CD8-positive, alpha-beta memory T cell (primary cell): ENCODE data around the gene ARHGDIG. TPM values are rescaled to one million over a fixed set of nuclear protein-coding genes. Genes with fewer than 3 reads are reported as not detected.
"Not testable (repeated sequence)": the region's sequence is repeated elsewhere in the genome, so short reads cannot be mapped to it uniquely, and the experiment has no call there.

Experiments used
- CTCF ChIA-PET: fragments of 350-600 bp; sonication (Branson Sonifier 250); formaldehyde crosslinking; loops from one replicate; lab custom pipeline; 2021; ENCODE audit warnings: antibody characterized with exemption; lab: Charles Lee
- POLR2A ChIA-PET: fragments of 350-600 bp; sonication (Branson Sonifier 250); formaldehyde crosslinking; loops from one replicate; lab custom pipeline; 2021; ENCODE audit warnings: antibody characterized with exemption; lab: Charles Lee
- DNase-seq, 5 donors: peaks; one replicate each; pipeline versions ENCODE4 v3.0.0 to v3.0.0-alpha.2; 2020 to 2022; ENCODE audit warnings: mixed read lengths in 1 of 5
- H3K27ac ChIP-seq: one replicate; pipeline ENCODE4 v1.7.0; 2013; ENCODE audit warnings: low read depth, mild to moderate bottlenecking, low read length, moderate library complexity
- H3K27me3 ChIP-seq: 2 replicates; pipeline ENCODE4 v1.7.0; 2013; ENCODE audit warnings: low read length, mild to moderate bottlenecking; ENCODE audit not compliant: insufficient read depth, poor library complexity, severe bottlenecking
- H3K36me3 ChIP-seq: 2 replicates; pipeline ENCODE4 v1.7.0; 2013; ENCODE audit warnings: mild to moderate bottlenecking, low read length, moderate library complexity; ENCODE audit not compliant: insufficient read depth
- H3K4me1 ChIP-seq: 2 replicates; pipeline ENCODE4 v1.7.0; 2013; ENCODE audit warnings: mild to moderate bottlenecking, low read length, moderate library complexity; ENCODE audit not compliant: insufficient read depth
- H3K4me3 ChIP-seq: 2 replicates; pipeline ENCODE4 v1.7.0; 2013; ENCODE audit warnings: mild to moderate bottlenecking, low read length
- H3K9me3 ChIP-seq: 2 replicates; pipeline ENCODE4 v1.7.0; 2013; ENCODE audit warnings: mild to moderate bottlenecking, low read length
- H3K27ac Mint-ChIP-seq, 8 donors: one replicate each; pipeline ENCODE4 v1.8.0; 2020 to 2021; ENCODE audit warnings: mixed read lengths in 8 of 8, mild to moderate bottlenecking in 6 of 8, inconsistent platforms in 3 of 8, moderate library complexity in 3 of 8
- H3K27me3 Mint-ChIP-seq, 2 donors: one replicate each; pipeline ENCODE4 v1.8.0; 2020 to 2021; ENCODE audit warnings: mixed read lengths in 2 of 2, mild to moderate bottlenecking in 1 of 2, moderate library complexity in 1 of 2
- H3K36me3 Mint-ChIP-seq, 3 donors: one replicate each; pipeline ENCODE4 v1.8.0; 2020 to 2021; ENCODE audit warnings: mixed read lengths in 3 of 3, inconsistent platforms in 1 of 3, mild to moderate bottlenecking in 1 of 3
- H3K4me1 Mint-ChIP-seq, 3 donors: one replicate each; pipeline ENCODE4 v1.8.0; 2020 to 2021; ENCODE audit warnings: mixed read lengths in 3 of 3, inconsistent platforms in 1 of 3, mild to moderate bottlenecking in 1 of 3
- H3K4me3 Mint-ChIP-seq, 7 donors: one replicate each; pipeline ENCODE4 v1.8.0; 2020 to 2021; ENCODE audit warnings: mixed read lengths in 7 of 7, mild to moderate bottlenecking in 6 of 7, moderate library complexity in 4 of 7, inconsistent platforms in 2 of 7
- H3K9me3 Mint-ChIP-seq, 5 donors: one replicate each; pipeline ENCODE4 v1.8.0; 2020 to 2022; ENCODE audit warnings: mixed read lengths in 5 of 5, mild to moderate bottlenecking in 3 of 5, moderate library complexity in 2 of 5, inconsistent platforms in 1 of 5
- polyA plus RNA-seq: library from polyadenylated mRNA; unstranded; fragments of 300-500 nt; fragmentation: Illumina TruSeq; gene quantifications from one replicate; pipeline ENCODE4 v1.2.3, GENCODE V29; 2021
- total RNA-seq, 2 experiments: library from RNA; stranded (reverse); gene quantifications; one replicate each; pipeline ENCODE4 v1.2.3, GENCODE V29; 2021

Gene ARHGDIG
- total and polyA plus RNA-seq, 3 experiments from 2014 or later, result not detected

DNA sequence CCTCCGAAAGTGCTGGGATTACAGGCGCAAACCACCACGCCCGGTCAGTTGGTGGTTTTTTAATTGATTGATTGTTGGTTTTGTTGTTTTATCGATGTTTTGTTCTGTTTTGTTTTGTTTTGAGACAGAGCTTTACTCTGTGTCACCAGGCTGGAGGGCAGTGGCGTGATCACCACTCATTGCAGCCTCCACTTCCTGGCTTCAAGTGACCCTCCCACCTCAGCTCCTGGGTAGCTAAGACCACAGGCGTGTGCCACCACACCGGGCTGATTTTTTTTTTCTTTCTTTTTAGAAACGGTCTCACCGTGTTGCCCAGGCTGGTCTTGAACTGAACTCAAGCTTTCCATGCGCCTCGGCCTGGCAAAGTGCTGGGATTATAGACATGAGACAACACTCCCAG lies 33.4 kb upstream of the ARHGDIG start:
- Histone ChIP-seq H3K36me3 (no peaks in the 10 kb centered on the region), H3K4me1 (no peaks in the 10 kb centered on the region), H3K27ac (no peak overlapping the region), H3K27me3 (no peaks in the 10 kb centered on the region), H3K9me3 (no peaks in the 10 kb centered on the region), H3K4me3 (no peak overlapping the region)
- Mint-ChIP-seq H3K27me3 (no peaks in the 10 kb centered on the region), H3K27ac (peak overlapping the region in 2 of 8 donors; percentile 6 to 41), H3K36me3 (peaks cover 0 to 15% (median 5%) of the 10 kb centered on the region in 3 donors), H3K4me3 (no peak overlapping the region), H3K4me1 (peaks cover 2 to 4% (median 3%) of the 10 kb centered on the region in 3 donors), H3K9me3 (no peaks in the 10 kb centered on the region)
- CTCF ChIA-PET, result no interaction called here
- POLR2A ChIA-PET, result no interaction called here
- DNase-seq, result no peak

- no peak overlapping the region for H3K4me3 Mint-ChIP-seq
- no peaks in the 10 kb centered on the region for H3K27me3 Mint-ChIP-seq
- H3K27me3 ChIP-seq, result no peaks in the 10 kb centered on the region
- peaks cover 0 to 22% (median 6%) of the 10 kb centered on the region in 3 donors for H3K36me3 Mint-ChIP-seq
- peaks cover 20% of the 10 kb centered on the region for H3K4me1 ChIP-seq
- CTCF ChIA-PET, result interaction anchor here (1.2 kb wide), 1 partner anchor 21 kb away, joined by 3 read pairs; no protein-coding TSS in a partner anchor
- H3K4me1 Mint-ChIP-seq, result peaks cover 15 to 18% (median 18%) of the 10 kb centered on the region in 3 donors
- no peak for DNase-seq
- H3K36me3 ChIP-seq, result no peaks in the 10 kb centered on the region
- POLR2A ChIA-PET, result no interaction called here
- H3K4me3 ChIP-seq, result no peak overlapping the region
- H3K27ac Mint-ChIP-seq, result peak overlapping the region in 1 of 8 donors; percentile 72
- H3K27ac ChIP-seq, result no peak overlapping the region
- H3K9me3 ChIP-seq, result no peaks in the 10 kb centered on the region
- no peaks in the 10 kb centered on the region for H3K9me3 Mint-ChIP-seq
Measured at GRCh38 chr16:249431-249830, 31.0 kb upstream of the ARHGDIG start.

GRCh38 chr16:252366-253337 lies 27.7 kb upstream of the ARHGDIG start:
- H3K9me3 Mint-ChIP-seq, result no peaks in the 10 kb centered on the region
- peak overlapping the region; percentile 34 to 98 (median 92) for H3K27ac Mint-ChIP-seq
- ChIA-PET POLR2A (interaction anchor here (0.6 to 1.9 kb wide), 2 partner anchors 18 to 133 kb away, joined by 5 read pairs; partner anchors contain the start of gene FAM234A), CTCF (interaction anchor here (0.6 to 3.1 kb wide), 2 partner anchors 17 to 182 kb away, joined by 4 to 13 read pairs; no protein-coding TSS in a partner anchor)
- Histone ChIP-seq H3K36me3 (no peaks in the 10 kb centered on the region), H3K27me3 (no peaks in the 10 kb centered on the region), H3K9me3 (no peaks in the 10 kb centered on the region), H3K27ac (peak overlapping the region; percentile 59), H3K4me3 (peak overlapping the region; percentile 40), H3K4me1 (peaks cover 20% of the 10 kb centered on the region)
- H3K27me3 Mint-ChIP-seq, result no peaks in the 10 kb centered on the region
- H3K4me1 Mint-ChIP-seq, result peaks cover 16 to 18% (median 18%) of the 10 kb centered on the region in 3 donors
- peak in 2 of 5 donors; percentile 21 to 38 for DNase-seq
- H3K36me3 Mint-ChIP-seq, result peaks cover 4 to 43% (median 12%) of the 10 kb centered on the region in 3 donors
- H3K4me3 Mint-ChIP-seq, result peak overlapping the region; percentile 67 to 92 (median 81)

GRCh38 chr16:253833-254232 lies 26.6 kb upstream of the ARHGDIG start:
- Histone ChIP-seq H3K27ac (no peak overlapping the region), H3K4me1 (peaks cover 20% of the 10 kb centered on the region), H3K27me3 (no peaks in the 10 kb centered on the region), H3K36me3 (no peaks in the 10 kb centered on the region), H3K9me3 (no peaks in the 10 kb centered on the region), H3K4me3 (no peak overlapping the region)
- ChIA-PET CTCF (interaction anchor here (0.8 to 3.1 kb wide), 4 partner anchors 10 to 97 kb away, joined by 3 to 13 read pairs (median 4); no protein-coding TSS in a partner anchor), POLR2A (interaction anchor here (1.9 kb wide), 1 partner anchor 19 kb away, joined by 5 read pairs; the partner anchor contains the start of gene FAM234A)
- peak overlapping the region in 3 of 7 donors; percentile 8 to 68 (median 39) for H3K4me3 Mint-ChIP-seq
- H3K4me1 Mint-ChIP-seq, result peaks cover 16 to 18% (median 18%) of the 10 kb centered on the region in 3 donors
- peaks cover 4 to 38% (median 12%) of the 10 kb centered on the region in 3 donors for H3K36me3 Mint-ChIP-seq
- H3K27me3 Mint-ChIP-seq, result no peaks in the 10 kb centered on the region
- no peaks in the 10 kb centered on the region for H3K9me3 Mint-ChIP-seq
- no peak for DNase-seq
- H3K27ac Mint-ChIP-seq, result peak overlapping the region in 3 of 8 donors; percentile 17 to 54 (median 47)

- peaks cover 4 to 44% (median 12%) of the 10 kb centered on the region in 3 donors for H3K36me3 Mint-ChIP-seq
- H3K27me3 ChIP-seq, result no peaks in the 10 kb centered on the region
- peaks cover 16 to 22% (median 18%) of the 10 kb centered on the region in 3 donors for H3K4me1 Mint-ChIP-seq
- peaks cover 20% of the 10 kb centered on the region for H3K4me1 ChIP-seq
- ChIA-PET CTCF (interaction anchor here (1.0 to 3.1 kb wide), 4 partner anchors 10 to 137 kb away, joined by 3 to 13 read pairs (median 4); no protein-coding TSS in a partner anchor), POLR2A (no interaction called here)
- DNase-seq, result no peak
- H3K27ac ChIP-seq, result no peak overlapping the region
- no peaks in the 10 kb centered on the region for H3K9me3 ChIP-seq
- H3K4me3 ChIP-seq, result no peak overlapping the region
- H3K27ac Mint-ChIP-seq, result no peak overlapping the region
- H3K27me3 Mint-ChIP-seq, result no peaks in the 10 kb centered on the region
- peak overlapping the region in 1 of 7 donors; percentile 9 for H3K4me3 Mint-ChIP-seq
- no peaks in the 10 kb centered on the region for H3K36me3 ChIP-seq
- no peaks in the 10 kb centered on the region for H3K9me3 Mint-ChIP-seq
Measured at GRCh38 chr16:254461-254860, 25.9 kb upstream of the ARHGDIG start.

DNA sequence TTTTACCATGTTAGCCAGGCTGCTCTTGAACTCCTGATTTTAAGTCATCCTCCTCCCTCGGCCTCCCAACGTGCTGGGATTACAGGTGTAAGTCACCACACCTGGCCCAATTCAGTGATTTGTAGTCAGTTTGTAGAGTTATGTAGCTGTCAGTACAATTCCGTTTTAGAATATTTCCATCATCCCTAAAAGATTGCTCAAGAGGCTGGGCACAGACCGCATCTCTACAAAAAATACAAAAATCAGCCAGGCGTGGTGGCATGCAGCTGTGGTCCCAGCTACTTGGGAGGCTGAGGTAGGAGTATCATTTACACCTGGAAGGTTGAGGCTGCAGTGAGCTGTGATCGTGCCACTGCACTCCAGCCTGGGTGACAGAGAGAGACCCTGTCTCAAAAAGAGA lies 25.2 kb upstream of the ARHGDIG start:
- ChIA-PET POLR2A (no interaction called here), CTCF (interaction anchor here (1.0 to 3.1 kb wide), 3 partner anchors 19 to 138 kb away, joined by 3 to 13 read pairs (median 5); no protein-coding TSS in a partner anchor)
- Histone ChIP-seq H3K27ac (no peak overlapping the region), H3K4me1 (peaks cover 20% of the 10 kb centered on the region), H3K9me3 (no peaks in the 10 kb centered on the region), H3K4me3 (no peak overlapping the region), H3K27me3 (no peaks in the 10 kb centered on the region), H3K36me3 (no peaks in the 10 kb centered on the region)
- H3K9me3 Mint-ChIP-seq, result no peaks in the 10 kb centered on the region
- H3K4me1 Mint-ChIP-seq, result peaks cover 16 to 22% (median 18%) of the 10 kb centered on the region in 3 donors
- peak overlapping the region in 1 of 7 donors; percentile 68 for H3K4me3 Mint-ChIP-seq
- no peak for DNase-seq
- H3K36me3 Mint-ChIP-seq, result peaks cover 4 to 47% (median 13%) of the 10 kb centered on the region in 3 donors
- no peak overlapping the region for H3K27ac Mint-ChIP-seq
- H3K27me3 Mint-ChIP-seq, result no peaks in the 10 kb centered on the region

DNA sequence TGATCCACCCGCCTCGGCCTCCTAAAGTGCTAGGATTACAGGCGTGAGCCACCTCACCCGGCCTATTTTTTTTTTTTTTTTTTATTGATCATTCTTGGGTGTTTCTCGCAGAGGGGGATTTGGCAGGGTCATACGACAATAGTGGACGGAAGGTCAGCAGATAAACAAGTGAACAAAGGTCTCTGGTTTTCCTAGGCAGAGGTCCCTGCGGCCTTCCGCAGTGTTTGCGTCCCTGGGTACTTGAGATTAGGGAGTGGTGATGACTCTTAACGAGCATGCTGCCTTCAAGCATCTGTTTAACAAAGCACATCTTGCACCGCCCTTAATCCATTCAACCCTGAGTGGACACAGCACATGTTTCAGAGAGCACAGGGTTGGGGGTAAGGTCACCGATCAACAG lies 22.3 kb upstream of the ARHGDIG start:
- peaks cover 6 to 13% (median 8%) of the 10 kb centered on the region in 3 donors for H3K4me1 Mint-ChIP-seq
- CTCF ChIA-PET, H3K27me3 Mint-ChIP-seq, POLR2A ChIA-PET, H3K27ac Mint-ChIP-seq, H3K9me3 ChIP-seq, DNase-seq, H3K9me3 Mint-ChIP-seq, H3K4me3 Mint-ChIP-seq, H3K36me3 ChIP-seq, H3K4me3 ChIP-seq, H3K27ac ChIP-seq, H3K27me3 ChIP-seq: not testable (repeated sequence)
- peaks cover 4 to 60% (median 12%) of the 10 kb centered on the region in 3 donors for H3K36me3 Mint-ChIP-seq
- H3K4me1 ChIP-seq, result peaks cover 10% of the 10 kb centered on the region
